ENCODE data around the gene RGMA. TPM values are rescaled to one million over a fixed set of nuclear protein-coding genes. Genes with fewer than 3 reads are reported as not detected.

Gene RGMA
- total RNA-seq, 2 experiments from 2014 or later: not detected

DNA sequence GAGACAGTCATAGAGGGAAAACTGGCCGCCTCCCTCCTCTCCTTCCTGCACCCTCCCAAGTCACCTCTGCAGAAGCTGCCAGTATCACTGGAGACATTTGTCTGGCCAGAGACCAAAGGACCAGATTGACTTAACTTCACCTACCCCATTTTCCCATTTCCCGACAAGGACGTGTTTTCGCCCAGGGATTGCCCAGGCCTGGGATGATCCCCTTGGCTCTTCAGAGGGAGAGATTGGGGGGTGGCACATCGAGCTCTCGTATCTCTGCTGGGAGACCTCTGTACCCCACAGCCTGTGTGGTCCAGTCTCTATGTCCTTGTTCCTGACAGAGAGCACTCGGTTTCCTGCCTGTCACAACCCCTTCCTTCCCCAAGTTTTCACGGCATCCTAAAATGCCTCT lies 31.4 kb downstream of the RGMA start:
- intact Hi-C loops (cut with micrococcal nuclease; ENCODE audit: unreplicated experiment): no loop called here
- Histone ChIP-seq H3K36me3 (ENCODE audit: insufficient read depth, low read length) (no peaks in the 10 kb centered on the region), H3K9me3 (ENCODE audit: low read length) (no peaks in the 10 kb centered on the region), H3K9me2 (ENCODE audit: insufficient read depth, low read length) (no peaks in the 10 kb centered on the region), H3K4me2 (ENCODE audit: low read length) (no peak overlapping the region), H3K4me1 (ENCODE audit: insufficient read depth, low read length, poor library complexity, severe bottlenecking) (no peaks in the 10 kb centered on the region), H2AFZ (ENCODE audit: low read length) (no peak overlapping the region), H3K4me3 (ENCODE audit: low read depth, low read length, poor library complexity, severe bottlenecking) (no peak overlapping the region), H4K20me1 (ENCODE audit: insufficient read depth, low read length) (no peaks in the 10 kb centered on the region), H3K27ac (ENCODE audit: low read depth, low read length, poor library complexity, severe bottlenecking) (no peak overlapping the region), H3K79me2 (ENCODE audit: insufficient read depth, low read depth, low read length) (no peaks in the 10 kb centered on the region)
- CTCF ChIA-PET (ENCODE audit: unreplicated experiment): no interaction called here
- BruUV-seq (replicated peaks): no TSS peak
- no peak for DNase-seq (ENCODE audit: low spot score)
- TF ChIP-seq EZH2phosphoT487 (IDR thresholded peaks at IDR 0.05; ENCODE audit: borderline replicate concordance, low read depth, low read length): no peak
- TF ChIP-seq, protein P1, sequence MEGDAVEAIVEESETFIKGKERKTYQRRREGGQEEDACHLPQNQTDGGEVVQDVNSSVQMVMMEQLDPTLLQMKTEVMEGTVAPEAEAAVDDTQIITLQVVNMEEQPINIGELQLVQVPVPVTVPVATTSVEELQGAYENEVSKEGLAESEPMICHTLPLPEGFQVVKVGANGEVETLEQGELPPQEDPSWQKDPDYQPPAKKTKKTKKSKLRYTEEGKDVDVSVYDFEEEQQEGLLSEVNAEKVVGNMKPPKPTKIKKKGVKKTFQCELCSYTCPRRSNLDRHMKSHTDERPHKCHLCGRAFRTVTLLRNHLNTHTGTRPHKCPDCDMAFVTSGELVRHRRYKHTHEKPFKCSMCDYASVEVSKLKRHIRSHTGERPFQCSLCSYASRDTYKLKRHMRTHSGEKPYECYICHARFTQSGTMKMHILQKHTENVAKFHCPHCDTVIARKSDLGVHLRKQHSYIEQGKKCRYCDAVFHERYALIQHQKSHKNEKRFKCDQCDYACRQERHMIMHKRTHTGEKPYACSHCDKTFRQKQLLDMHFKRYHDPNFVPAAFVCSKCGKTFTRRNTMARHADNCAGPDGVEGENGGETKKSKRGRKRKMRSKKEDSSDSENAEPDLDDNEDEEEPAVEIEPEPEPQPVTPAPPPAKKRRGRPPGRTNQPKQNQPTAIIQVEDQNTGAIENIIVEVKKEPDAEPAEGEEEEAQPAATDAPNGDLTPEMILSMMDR (conservative IDR thresholded peaks at IDR 0.05; ENCODE audit: low read length): no peak
- POLR2A ChIA-PET: no interaction called here

DNA sequence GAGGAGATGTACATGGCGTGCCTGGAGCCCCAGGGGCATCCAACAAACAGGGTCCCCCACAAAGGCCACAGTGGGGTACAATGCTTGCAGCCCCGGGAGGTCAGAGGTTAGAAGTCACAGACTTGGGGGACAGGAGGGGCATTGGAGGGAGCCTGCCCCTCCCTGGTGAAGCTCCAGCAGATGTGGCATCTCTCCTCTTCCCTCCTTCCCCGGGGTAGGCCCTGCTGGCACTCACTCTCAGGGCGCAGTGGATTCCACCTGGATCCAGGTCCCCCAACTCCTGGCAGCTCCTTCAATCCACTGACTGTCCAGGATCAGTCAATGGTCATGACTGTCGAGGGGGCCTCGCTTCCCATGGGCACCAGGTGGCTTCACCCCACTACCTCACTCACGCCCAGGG lies 32.2 kb downstream of the RGMA start:
- TF ChIP-seq, protein P1 (conservative IDR thresholded peaks at IDR 0.05; ENCODE audit: low read length): no peak
- TF ChIP-seq EZH2phosphoT487 (IDR thresholded peaks at IDR 0.05; ENCODE audit: borderline replicate concordance, low read depth, low read length): no peak
- intact Hi-C loops (cut with micrococcal nuclease; ENCODE audit: unreplicated experiment): no loop called here
- Histone ChIP-seq H4K20me1 (ENCODE audit: insufficient read depth, low read length) (no peaks in the 10 kb centered on the region), H3K9me2 (ENCODE audit: insufficient read depth, low read length) (no peaks in the 10 kb centered on the region), H3K4me1 (ENCODE audit: insufficient read depth, low read length, poor library complexity, severe bottlenecking) (no peaks in the 10 kb centered on the region), H3K4me3 (ENCODE audit: low read depth, low read length, poor library complexity, severe bottlenecking) (no peak overlapping the region), H3K4me2 (ENCODE audit: low read length) (no peak overlapping the region), H3K27ac (ENCODE audit: low read depth, low read length, poor library complexity, severe bottlenecking) (no peak overlapping the region), H2AFZ (ENCODE audit: low read length) (no peak overlapping the region), H3K9me3 (ENCODE audit: low read length) (no peaks in the 10 kb centered on the region), H3K79me2 (ENCODE audit: insufficient read depth, low read depth, low read length) (no peaks in the 10 kb centered on the region), H3K36me3 (ENCODE audit: insufficient read depth, low read length) (no peaks in the 10 kb centered on the region)
- no peak for DNase-seq (ENCODE audit: low spot score)
- ChIA-PET POLR2A (no interaction called here), CTCF (ENCODE audit: unreplicated experiment) (no interaction called here)
- BruUV-seq (replicated peaks): no TSS peak

DNA sequence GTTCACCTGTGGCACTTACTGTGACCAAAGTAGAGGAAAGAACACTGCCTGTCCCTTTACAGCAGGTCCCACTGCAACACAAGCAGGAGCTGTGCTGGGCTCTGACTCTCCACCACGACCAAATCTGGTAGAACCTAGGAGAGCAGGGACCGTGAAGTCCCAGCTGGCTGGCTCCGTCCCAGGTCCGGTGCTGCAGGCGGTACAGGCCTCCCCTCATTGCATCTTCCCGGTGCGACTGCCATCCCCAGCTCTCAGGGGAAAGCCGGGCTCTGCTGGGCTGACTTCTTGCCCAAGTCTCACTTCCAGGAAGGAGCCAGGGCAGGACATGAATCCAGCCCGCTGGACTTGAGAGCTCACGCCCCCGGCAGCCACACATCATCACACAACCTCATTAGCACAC lies 33.8 kb downstream of the RGMA start:
- no peak for TF ChIP-seq EZH2phosphoT487 (IDR thresholded peaks at IDR 0.05; ENCODE audit: borderline replicate concordance, low read depth, low read length)
- TF ChIP-seq, protein P1 (conservative IDR thresholded peaks at IDR 0.05; ENCODE audit: low read length): no peak
- intact Hi-C loops (cut with micrococcal nuclease; ENCODE audit: unreplicated experiment): no loop called here
- no peak for DNase-seq (ENCODE audit: low spot score)
- H3K79me2 ChIP-seq (ENCODE audit: insufficient read depth, low read depth, low read length): no peaks in the 10 kb centered on the region
- POLR2A ChIA-PET: interaction anchor here (0.6 to 0.7 kb wide), 2 partner anchors 49 to 363 kb away, joined by 3 read pairs; no protein-coding TSS in a partner anchor
- CTCF ChIA-PET (ENCODE audit: unreplicated experiment): no interaction called here
- H3K9me3 ChIP-seq (ENCODE audit: low read length): no peaks in the 10 kb centered on the region
- no peak overlapping the region for H3K4me2 ChIP-seq (ENCODE audit: low read length)
- H4K20me1 ChIP-seq (ENCODE audit: insufficient read depth, low read length): no peaks in the 10 kb centered on the region
- no peaks in the 10 kb centered on the region for H3K36me3 ChIP-seq (ENCODE audit: insufficient read depth, low read length)
- BruUV-seq (replicated peaks): no TSS peak
- no peaks in the 10 kb centered on the region for H3K4me1 ChIP-seq (ENCODE audit: insufficient read depth, low read length, poor library complexity, severe bottlenecking)
- H3K4me3 ChIP-seq (ENCODE audit: low read depth, low read length, poor library complexity, severe bottlenecking): no peak overlapping the region
- no peak overlapping the region for H2AFZ ChIP-seq (ENCODE audit: low read length)
- no peak overlapping the region for H3K27ac ChIP-seq (ENCODE audit: low read depth, low read length, poor library complexity, severe bottlenecking)
- H3K9me2 ChIP-seq (ENCODE audit: insufficient read depth, low read length): no peaks in the 10 kb centered on the region

Measured in OCI-LY7 (cell line).